ENCODE measurements around the gene WDSUB1.

Gene WDSUB1

GRCh38 chr2:159243529-159243928, 43.0 kb downstream of the WDSUB1 start:
- Mint-ChIP-seq H3K27me3 (no peaks in the 10 kb centered on the region), H3K9me3 (no peaks in the 10 kb centered on the region), H3K4me1 (no peaks in the 10 kb centered on the region), H3K4me3 (no peak overlapping the region), H3K36me3 (peaks cover 34% of the 10 kb centered on the region), H3K27ac (no peak overlapping the region)

DNA sequence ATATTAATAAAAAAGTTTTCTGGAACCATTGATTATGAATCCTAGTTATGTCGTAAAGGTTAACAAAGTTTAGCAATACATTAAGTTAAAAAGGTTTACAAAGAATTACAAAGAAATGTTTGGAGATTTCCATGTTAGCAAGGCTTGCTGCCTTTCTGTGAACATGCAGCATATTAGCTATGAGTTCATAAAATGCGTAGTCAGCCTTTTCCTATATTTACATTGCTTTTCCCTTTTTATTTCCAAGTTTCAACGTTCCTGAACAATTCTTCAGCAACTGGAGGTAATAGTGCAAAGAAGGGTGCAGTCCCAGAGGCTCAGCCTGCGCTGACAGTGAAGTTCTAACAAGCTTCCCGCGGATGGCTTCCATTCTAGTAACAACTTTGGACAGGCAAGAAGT, 51.6 kb downstream of the WDSUB1 start:
- Mint-ChIP-seq H3K27ac (no peak overlapping the region), H3K4me3 (no peak overlapping the region), H3K4me1 (no peaks in the 10 kb centered on the region), H3K9me3 (no peaks in the 10 kb centered on the region), H3K27me3 (no peaks in the 10 kb centered on the region), H3K36me3 (peaks cover 11% of the 10 kb centered on the region)

GRCh38 chr2:159232456-159233170, 53.9 kb downstream of the WDSUB1 start:
- H3K9me3 Mint-ChIP-seq: no peaks in the 10 kb centered on the region
- no peak overlapping the region for H3K4me3 Mint-ChIP-seq
- no peaks in the 10 kb centered on the region for H3K27me3 Mint-ChIP-seq
- H3K27ac Mint-ChIP-seq: no peak overlapping the region
- peaks cover 7% of the 10 kb centered on the region for H3K36me3 Mint-ChIP-seq
- no peaks in the 10 kb centered on the region for H3K4me1 Mint-ChIP-seq

DNA sequence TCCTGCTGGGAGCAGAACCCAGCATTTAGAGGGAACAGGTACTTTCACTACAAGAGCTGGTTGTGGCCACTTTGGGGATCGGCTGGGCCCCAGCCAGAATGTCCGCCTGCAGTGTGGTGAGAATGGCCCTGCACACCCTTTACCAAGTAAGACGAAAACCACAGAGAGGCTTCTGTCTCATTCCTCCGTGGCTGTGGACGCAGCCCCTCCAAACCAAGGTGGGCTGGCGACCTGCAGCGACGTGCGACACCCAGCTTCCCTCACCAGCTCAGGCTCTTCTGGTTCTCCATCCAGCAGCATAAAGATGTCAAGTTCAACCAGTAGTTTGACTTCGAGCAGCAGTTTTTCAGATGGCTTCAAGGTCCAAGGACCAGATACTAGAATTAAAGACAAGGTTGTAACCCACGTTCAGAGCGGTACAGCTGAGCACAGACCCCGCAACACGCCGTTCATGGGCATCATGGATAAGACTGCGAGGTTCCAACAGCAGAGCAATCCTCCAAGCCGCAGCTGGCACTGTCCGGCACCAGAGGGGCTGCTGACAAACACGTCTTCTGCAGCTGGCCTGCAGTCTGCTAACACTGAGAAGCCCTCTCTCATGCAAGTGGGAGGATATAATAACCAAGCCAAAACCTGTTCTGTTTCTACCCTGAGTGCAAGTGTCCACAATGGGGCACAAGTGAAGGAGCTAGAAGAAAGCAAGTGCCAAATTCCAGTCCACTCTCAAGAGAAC, 56.2 kb downstream of the WDSUB1 start:
- Mint-ChIP-seq H3K27me3 (no peaks in the 10 kb centered on the region), H3K27ac (no peak overlapping the region)

DNA sequence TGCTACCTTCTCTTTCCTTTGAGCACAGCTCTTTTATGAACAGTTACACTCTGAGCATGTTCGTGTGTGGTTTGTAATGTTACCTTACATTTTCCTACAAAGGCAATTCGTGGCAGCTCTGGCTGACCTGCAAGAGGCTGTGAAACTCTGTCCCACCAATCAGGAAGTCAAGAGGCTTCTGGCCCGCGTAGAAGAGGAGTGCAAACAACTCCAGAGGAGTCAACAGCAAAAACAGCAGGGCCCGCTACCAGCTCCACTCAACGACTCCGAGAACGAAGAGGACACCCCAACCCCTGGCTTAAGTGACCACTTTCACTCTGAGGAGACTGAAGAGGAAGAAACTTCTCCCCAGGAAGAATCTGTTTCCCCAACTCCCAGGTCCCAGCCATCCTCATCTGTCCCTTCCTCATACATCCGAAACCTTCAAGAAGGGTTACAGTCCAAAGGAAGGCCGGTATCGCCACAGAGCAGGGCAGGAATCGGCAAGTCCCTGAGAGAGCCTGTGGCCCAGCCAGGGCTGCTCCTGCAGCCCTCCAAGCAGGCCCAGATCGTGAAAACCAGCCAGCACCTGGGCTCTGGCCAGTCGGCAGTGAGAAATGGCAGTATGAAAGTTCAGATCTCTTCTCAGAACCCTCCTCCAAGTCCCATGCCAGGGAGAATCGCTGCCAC, 56.9 kb downstream of the WDSUB1 start:
- Mint-ChIP-seq H3K36me3 (peaks cover 2% of the 10 kb centered on the region), H3K4me1 (peaks cover 3% of the 10 kb centered on the region), H3K9me3 (no peaks in the 10 kb centered on the region), H3K27me3 (no peaks in the 10 kb centered on the region), H3K27ac (no peak overlapping the region), H3K4me3 (no peak overlapping the region)

More for the DNA sequence above, 56.2 kb downstream of the WDSUB1 start:
- Mint-ChIP-seq H3K4me1 (peaks cover 3% of the 10 kb centered on the region), H3K4me3 (no peak overlapping the region), H3K9me3 (no peaks in the 10 kb centered on the region), H3K36me3 (peaks cover 5% of the 10 kb centered on the region)

DNA sequence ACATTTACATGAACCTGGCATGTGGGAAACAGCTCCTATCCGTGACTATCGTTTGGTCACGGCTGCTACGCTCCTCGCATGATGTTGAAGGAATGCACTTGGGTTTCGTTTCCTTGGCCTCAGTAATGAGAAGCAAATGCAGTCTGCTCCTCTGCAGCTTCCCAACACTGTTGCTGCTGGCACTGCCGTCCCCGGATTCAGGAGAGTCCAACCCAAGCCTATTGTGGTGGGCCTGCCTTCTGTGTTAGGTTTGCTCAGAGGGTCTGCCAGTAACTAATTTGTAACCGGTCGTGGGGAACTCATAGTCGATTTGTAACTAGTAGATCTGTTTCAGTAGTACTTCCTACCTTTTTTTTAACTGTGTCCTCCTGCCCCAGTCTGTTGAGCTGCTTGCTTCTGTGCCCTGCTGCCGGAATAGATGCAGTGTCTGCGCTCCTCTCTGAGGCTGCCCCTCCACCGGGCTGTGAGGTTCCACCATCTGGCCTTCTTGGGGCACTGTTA, 58.4 kb downstream of the WDSUB1 start:
- no peaks in the 10 kb centered on the region for H3K9me3 Mint-ChIP-seq
- no peak overlapping the region for H3K4me3 Mint-ChIP-seq
- H3K4me1 Mint-ChIP-seq: peaks cover 3% of the 10 kb centered on the region
- H3K36me3 Mint-ChIP-seq: peaks cover 2% of the 10 kb centered on the region
- H3K27ac Mint-ChIP-seq: no peak overlapping the region
- no peaks in the 10 kb centered on the region for H3K27me3 Mint-ChIP-seq

GRCh38 chr2:159227467-159227866, 59.0 kb downstream of the WDSUB1 start:
- Mint-ChIP-seq H3K27me3 (no peaks in the 10 kb centered on the region), H3K27ac (no peak overlapping the region), H3K4me1 (peaks cover 3% of the 10 kb centered on the region), H3K9me3 (no peaks in the 10 kb centered on the region), H3K36me3 (peaks cover 2% of the 10 kb centered on the region), H3K4me3 (no peak overlapping the region)

GRCh38 chr2:159226608-159227385, 59.7 kb downstream of the WDSUB1 start:
- Mint-ChIP-seq H3K27ac (no peak overlapping the region), H3K27me3 (no peaks in the 10 kb centered on the region), H3K4me1 (peaks cover 3% of the 10 kb centered on the region), H3K9me3 (no peaks in the 10 kb centered on the region), H3K36me3 (no peaks in the 10 kb centered on the region), H3K4me3 (no peak overlapping the region)

DNA sequence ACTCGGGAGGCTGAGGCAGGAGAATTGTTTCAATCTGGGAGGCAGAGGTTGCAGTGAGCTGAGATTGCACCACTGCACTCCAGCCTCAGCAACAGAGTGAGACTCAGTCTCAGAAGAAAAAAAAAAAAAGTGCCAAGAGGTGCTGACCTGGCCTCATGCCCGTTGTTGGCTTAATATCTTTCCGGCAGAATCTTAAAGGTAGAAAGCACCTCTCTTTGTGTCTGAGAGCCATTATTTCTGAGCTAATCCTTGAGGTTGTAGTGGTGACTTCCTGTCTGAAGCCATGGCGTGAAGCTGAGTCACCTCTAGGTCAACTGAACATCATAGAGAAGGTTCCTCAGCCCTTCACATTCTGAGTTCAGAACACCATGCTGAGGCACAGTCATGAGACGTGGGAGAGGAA, 60.4 kb downstream of the WDSUB1 start:
- Mint-ChIP-seq H3K27ac (no peak overlapping the region), H3K36me3 (no peaks in the 10 kb centered on the region), H3K9me3 (no peaks in the 10 kb centered on the region), H3K4me1 (peaks cover 3% of the 10 kb centered on the region), H3K27me3 (no peaks in the 10 kb centered on the region), H3K4me3 (no peak overlapping the region)

GRCh38 chr2:159225025-159226016, 61.2 kb downstream of the WDSUB1 start:
- H3K9me3 Mint-ChIP-seq: no peaks in the 10 kb centered on the region
- H3K36me3 Mint-ChIP-seq: no peaks in the 10 kb centered on the region
- no peaks in the 10 kb centered on the region for H3K27me3 Mint-ChIP-seq
- no peak overlapping the region for H3K27ac Mint-ChIP-seq
- no peak overlapping the region for H3K4me3 Mint-ChIP-seq
- peaks cover 3% of the 10 kb centered on the region for H3K4me1 Mint-ChIP-seq

- Mint-ChIP-seq H3K36me3 (no peaks in the 10 kb centered on the region), H3K9me3 (no peaks in the 10 kb centered on the region), H3K27me3 (no peaks in the 10 kb centered on the region), H3K4me1 (peaks cover 3% of the 10 kb centered on the region), H3K4me3 (no peak overlapping the region), H3K27ac (no peak overlapping the region)
Measured at GRCh38 chr2:159224061-159224813, 62.3 kb downstream of the WDSUB1 start.

GRCh38 chr2:159219394-159219998, 67.0 kb downstream of the WDSUB1 start:
- Mint-ChIP-seq H3K4me3 (no peak overlapping the region), H3K36me3 (no peaks in the 10 kb centered on the region), H3K27ac (no peak overlapping the region), H3K9me3 (no peaks in the 10 kb centered on the region), H3K27me3 (no peaks in the 10 kb centered on the region), H3K4me1 (no peaks in the 10 kb centered on the region)

GRCh38 chr2:159218389-159218788, 68.1 kb downstream of the WDSUB1 start:
- Mint-ChIP-seq H3K9me3 (no peaks in the 10 kb centered on the region), H3K27ac (no peak overlapping the region), H3K36me3 (no peaks in the 10 kb centered on the region), H3K27me3 (no peaks in the 10 kb centered on the region), H3K4me1 (no peaks in the 10 kb centered on the region), H3K4me3 (no peak overlapping the region)
